ENCODE measurements around the gene GATB. TPM values are rescaled to one million over a fixed set of nuclear protein-coding genes. Genes with fewer than 3 reads are reported as not detected.

Gene GATB
- total and polyA plus RNA-seq, 10 of the 15 experiments (the other 5 are each of a cell fraction or from before 2014, with no cell fraction given) = 20.5 to 37.3 (median 30.5) TPM

- in situ Hi-C loops (cut with MboI) = no loop called here
- no peaks in the 10 kb centered on the region for H3K9me3 ChIP-seq (replicated peaks; ENCODE audit: control insufficient read depth, insufficient read depth, low read length)
- WGBS (ENCODE audit: insufficient coverage, insufficient replicate concordance, low lambda C conversion rate, missing lambda C conversion rate) = 97% methylated on average over 4 of the region's 4 CpGs
- RAD21 ChIA-PET (ENCODE audit: unreplicated experiment) = no interaction called here
- CTCF ChIA-PET = no interaction called here
- intact Hi-C loops (cut with micrococcal nuclease; ENCODE audit: unreplicated experiment) = no loop called here
- FAIRE-seq = no peak
- H4K20me1 ChIP-seq (ENCODE audit: control insufficient read depth, insufficient read depth) = no peaks in the 10 kb centered on the region
- no peak for DNase-seq (ENCODE audit: low read depth, low spot score)
- SMC1A ChIA-PET (ENCODE audit: uncharacterized antibody, unreplicated experiment) = interaction anchor here (1.0 kb wide), 1 partner anchor 305 kb away, joined by 3 read pairs; no protein-coding TSS in a partner anchor
- peaks cover 0 to 3% of the 10 kb centered on the region in 2 experiments; a peak in 2 of 4 replicates for H3K36me3 ChIP-seq (ENCODE audit: control insufficient read depth in 2 of 2, insufficient read depth in 2 of 2, low read length in 1 of 2)
- POLR2A ChIA-PET = no interaction called here
- no peak overlapping the region for H2AFZ ChIP-seq (ENCODE audit: control insufficient read depth, low read depth, low read length)
- no peak overlapping the region for H3K4me3 ChIP-seq
- H3K79me2 ChIP-seq (ENCODE audit: control insufficient read depth, insufficient read depth, low read length) = no peaks in the 10 kb centered on the region
- no peaks in the 10 kb centered on the region for H3K27me3 ChIP-seq (replicated peaks in 1 of 2; ENCODE audit: control insufficient read depth in 2 of 2, insufficient read depth in 2 of 2, low read length in 1 of 2)
- H3K9ac ChIP-seq (ENCODE audit: control insufficient read depth, insufficient read depth, low read length) = no peak overlapping the region
- H3K4me1 ChIP-seq (ENCODE audit: control insufficient read depth, insufficient read depth, low read length) = no peaks in the 10 kb centered on the region
- no peak overlapping the region for H3K27ac ChIP-seq (ENCODE audit: control insufficient read depth, insufficient read depth)
- no peak for ATAC-seq
- no peak overlapping the region for H3K4me2 ChIP-seq (ENCODE audit: control insufficient read depth, insufficient read depth)
- BruUV-seq (replicated peaks) = no TSS peak
- TF ChIP-seq BHLHE40 (IDR thresholded peaks at IDR 0.05; ENCODE audit: borderline replicate concordance in 1 of 2, low read depth in 2 of 2, low read length in 1 of 2) (no peak), SUZ12 (IDR thresholded peaks at IDR 0.05; ENCODE audit: unreplicated experiment) (no peak), SIN3A (IDR thresholded peaks at IDR 0.05; ENCODE audit: low read depth, low read length) (no peak), BMI1 (IDR thresholded peaks at IDR 0.05; ENCODE audit: borderline replicate concordance) (no peak)
These were observed 52.7 kb downstream of the GATB start for GRCh38 chr4:151708100-151708499.

- POLR2A ChIA-PET = no interaction called here
- Histone ChIP-seq H3K27me3 (replicated peaks in 1 of 2; ENCODE audit: control insufficient read depth in 2 of 2, insufficient read depth in 2 of 2, low read length in 1 of 2) (no peaks in the 10 kb centered on the region), H3K4me1 (ENCODE audit: control insufficient read depth, insufficient read depth, low read length) (no peaks in the 10 kb centered on the region), H3K4me2 (ENCODE audit: control insufficient read depth, insufficient read depth) (no peak overlapping the region), H3K9me3 (replicated peaks; ENCODE audit: control insufficient read depth, insufficient read depth, low read length) (no peaks in the 10 kb centered on the region), H3K79me2 (ENCODE audit: control insufficient read depth, insufficient read depth, low read length) (no peaks in the 10 kb centered on the region), H3K4me3 (no peak overlapping the region), H4K20me1 (ENCODE audit: control insufficient read depth, insufficient read depth) (no peaks in the 10 kb centered on the region), H2AFZ (ENCODE audit: control insufficient read depth, low read depth, low read length) (no peak overlapping the region), H3K9ac (ENCODE audit: control insufficient read depth, insufficient read depth, low read length) (no peak overlapping the region), H3K27ac (ENCODE audit: control insufficient read depth, insufficient read depth) (no peak overlapping the region), H3K36me3 (ENCODE audit: control insufficient read depth in 2 of 2, insufficient read depth in 2 of 2, low read length in 1 of 2) (peaks cover 0 to 5% of the 10 kb centered on the region in 2 experiments; a peak in 2 of 4 replicates)
- ATAC-seq (no peak), DNase-seq (ENCODE audit: low read depth, low spot score) (no peak), FAIRE-seq (no peak)
- 98% methylated on average over 3 of the region's 3 CpGs for WGBS (ENCODE audit: insufficient coverage, insufficient replicate concordance, low lambda C conversion rate, missing lambda C conversion rate)
- SMC1A ChIA-PET (ENCODE audit: uncharacterized antibody, unreplicated experiment) = no interaction called here
- intact Hi-C loops (cut with micrococcal nuclease; ENCODE audit: unreplicated experiment) (no loop called here), in situ Hi-C loops (cut with MboI) (no loop called here)
- BruUV-seq (replicated peaks) = no TSS peak
- CTCF ChIA-PET = no interaction called here
- TF ChIP-seq NFYB (IDR thresholded peaks at IDR 0.05; ENCODE audit: insufficient read depth, low read depth, low read length) (no peak), BHLHE40 (IDR thresholded peaks at IDR 0.05; ENCODE audit: borderline replicate concordance in 1 of 2, low read depth in 2 of 2, low read length in 1 of 2) (no peak), CBFB (IDR thresholded peaks at IDR 0.05; ENCODE audit: low read depth) (no peak), USF2 (IDR thresholded peaks at IDR 0.05; ENCODE audit: borderline replicate concordance, low read depth, low read length) (no peak), STAT3 (IDR thresholded peaks at IDR 0.05; ENCODE audit: low read depth, low read length) (no peak), CTCF (IDR thresholded peaks at IDR 0.05 in 2 of 3, conservative IDR thresholded peaks at IDR 0.05 in 1 of 3; ENCODE audit: control insufficient read depth in 2 of 3, extremely low read depth in 1 of 3, insufficient read depth in 1 of 3, low read depth in 3 of 3, low read length in 3 of 3) (no peak)
- RAD21 ChIA-PET (ENCODE audit: unreplicated experiment) = no interaction called here
These were observed 57.4 kb downstream of the GATB start for GRCh38 chr4:151703401-151703800.

Measured in GM12878 (cell line).